Hepatocyte (in vitro differentiated cells): ENCODE results near the gene FZR1. TPM values are rescaled to one million over a fixed set of nuclear protein-coding genes. Genes with fewer than 3 reads are reported as not detected.

Experiments
- DNase-seq: peaks from one replicate; pipeline ENCODE4 v3.0.0-alpha.2; 2016; ENCODE audit warnings: low spot score
- H2AFZ ChIP-seq: fragments of 200-600 bp; sonication (generic); 2 replicates; pipeline ENCODE4 v1.6.0; 2016; ENCODE audit warnings: antibody characterized with exemption, mild to moderate bottlenecking
- H3K27ac ChIP-seq: fragments of 200-600 bp; sonication (generic); 2 replicates; pipeline ENCODE4 v1.5.1; 2016; ENCODE audit warnings: mild to moderate bottlenecking
- H3K27me3 ChIP-seq: fragments of 200-600 bp; sonication (generic); 2 replicates; pipeline ENCODE4 v1.6.1; 2016
- H3K36me3 ChIP-seq: fragments of 200-600 bp; sonication (generic); replicated peaks from 2 replicates; pipeline ENCODE4 v1.5.1; 2016; ENCODE audit warnings: low read depth; ENCODE audit not compliant: insufficient read depth
- H3K4me1 ChIP-seq: fragments of 200-600 bp; sonication (generic); 2 replicates; pipeline ENCODE4 v1.5.1; 2016; ENCODE audit warnings: mild to moderate bottlenecking, moderate library complexity; ENCODE audit not compliant: insufficient read depth
- H3K4me2 ChIP-seq: fragments of 200-600 bp; sonication (generic); 2 replicates; pipeline ENCODE4 v1.6.0; 2016
- H3K4me3 ChIP-seq: fragments of 200-600 bp; sonication (generic); 2 replicates; pipeline ENCODE4 v1.5.1; 2016; ENCODE audit warnings: mild to moderate bottlenecking
- H3K79me2 ChIP-seq: fragments of 200-600 bp; sonication (generic); 2 replicates; pipeline ENCODE4 v1.6.0; 2017; ENCODE audit warnings: mild to moderate bottlenecking
- H3K9me2 ChIP-seq: fragments of 200-600 bp; sonication (generic); replicated peaks from 2 replicates; pipeline ENCODE4 v1.6.0; 2017; ENCODE audit warnings: mild to moderate bottlenecking; ENCODE audit not compliant: insufficient read depth
- H3K9me3 ChIP-seq: fragments of 200-600 bp; sonication (generic); 2 replicates; pipeline ENCODE4 v1.5.1; 2016; ENCODE audit warnings: low read depth, mild to moderate bottlenecking
- H4K20me1 ChIP-seq: fragments of 200-600 bp; sonication (generic); 2 replicates; pipeline ENCODE4 v1.6.0; 2016; ENCODE audit warnings: mild to moderate bottlenecking; ENCODE audit not compliant: insufficient read depth, poor library complexity, severe bottlenecking
- CTCF ChIP-seq: fragments of 200-600 bp; sonication (generic); IDR thresholded peaks from 2 replicates; pipeline ENCODE4 v1.5.1; 2016; ENCODE audit warnings: antibody characterized with exemption, mild to moderate bottlenecking; ENCODE audit not compliant: poor library complexity
- EZH2 ChIP-seq: fragments of 200-600 bp; sonication (generic); IDR thresholded peaks from 2 replicates; pipeline ENCODE4 v1.6.1; 2016; ENCODE audit warnings: antibody characterized with exemption, mild to moderate bottlenecking, borderline replicate concordance
- EZH2phosphoT487 ChIP-seq: fragments of 200-600 bp; sonication (generic); IDR thresholded peaks from one replicate; pipeline ENCODE4 v1.6.1; 2018; ENCODE audit warnings: antibody characterized with exemption, mild to moderate bottlenecking, low read depth, moderate library complexity; ENCODE audit not compliant: unreplicated experiment, severe bottlenecking
- WGBS: methylation state at CpG from one replicate; pipeline ENCODE4 v1.1.6; 2016; ENCODE audit warnings: low lambda C conversion rate; ENCODE audit errors: missing lambda C conversion rate; 5-methylcytosine and 5-hydroxymethylcytosine counted together
- polyA plus RNA-seq: library from polyadenylated mRNA; unstranded; fragments of >200 nt; fragmentation: Nextera tagmentation; extraction: Ambion mirVana; gene quantifications from 2 replicates; pipeline ENCODE4 v1.2.1, GENCODE V29; 2016
- total RNA-seq: library from RNA; depleted of rRNA; stranded (reverse); fragments of >200 nt; gene quantifications from 2 replicates; pipeline ENCODE4 v1.2.3, GENCODE V29; 2014

The FZR1 gene
- total and polyA plus RNA-seq, 2 experiments from 2014 or later = 32.1 to 51.0 TPM

DNA sequence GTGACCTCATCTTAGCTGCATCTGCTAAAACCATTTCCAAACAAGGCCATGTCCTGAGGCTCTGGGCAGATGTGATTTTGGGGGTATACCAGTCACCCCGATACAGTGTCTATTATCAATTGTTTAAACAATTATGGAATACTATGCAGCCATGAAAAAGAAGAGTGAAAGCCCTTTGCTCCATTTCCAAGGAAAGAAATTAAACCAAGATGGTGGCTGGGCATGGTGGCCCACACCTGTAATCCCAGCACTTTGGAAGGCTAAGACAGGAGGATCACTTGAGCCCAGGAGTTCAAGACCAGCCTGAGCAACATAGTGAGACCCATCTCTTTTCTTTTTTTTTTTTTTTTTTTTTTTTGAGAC lies 33.6 kb downstream of the FZR1 start:
- TF ChIP-seq CTCF = no peak
- no peak for TF ChIP-seq EZH2phosphoT487
- TF ChIP-seq EZH2 = no peak

DNA sequence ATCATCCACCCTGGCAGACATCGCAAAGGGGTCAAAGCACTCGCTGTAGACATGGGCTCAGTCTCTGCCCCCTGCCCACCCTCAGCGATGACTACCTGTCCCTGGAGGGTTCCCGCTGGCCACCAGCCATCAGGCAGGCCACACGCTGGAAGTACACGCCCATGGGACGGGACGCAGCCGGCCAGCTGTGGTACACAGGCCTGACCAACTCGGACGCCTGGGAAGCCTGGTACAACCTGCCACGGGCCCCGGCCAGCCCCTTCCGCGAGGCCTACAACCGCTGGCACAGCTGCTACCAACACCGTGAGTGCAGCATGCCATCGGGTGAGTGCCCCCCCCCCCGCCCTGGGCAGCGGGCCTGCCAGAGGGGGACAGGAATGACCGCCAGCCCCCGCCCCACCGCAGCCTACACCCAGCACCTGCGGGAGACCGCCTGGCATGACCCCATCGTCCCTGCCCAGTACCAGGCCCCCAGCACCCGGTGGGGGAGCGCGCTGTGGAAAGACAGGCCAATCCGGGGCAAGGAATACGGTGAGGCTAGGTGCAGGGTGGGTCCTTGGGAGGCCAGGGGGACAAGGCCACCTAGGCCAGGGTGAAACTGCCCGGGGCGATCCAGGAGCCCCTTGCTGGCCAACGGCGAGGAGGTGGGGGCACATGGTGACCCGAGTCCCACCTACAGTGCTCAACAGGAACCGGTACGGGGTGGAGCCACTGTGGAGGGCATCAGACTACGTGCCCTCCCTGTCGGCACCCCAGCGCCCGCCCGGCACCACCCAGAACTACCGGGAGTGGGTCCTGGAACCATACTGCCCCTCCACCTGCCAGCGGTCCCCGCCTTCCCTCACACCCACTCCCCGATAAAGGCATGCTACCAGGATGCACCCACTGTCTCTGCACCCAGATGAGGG lies 37.3 kb downstream of the FZR1 start:
- 94% methylated on average over 33 of the region's 47 CpGs for WGBS

More for the DNA sequence above, 33.6 kb downstream of the FZR1 start:
- Histone ChIP-seq H3K79me2 (no peaks in the 10 kb centered on the region), H3K4me1 (no peaks in the 10 kb centered on the region), H3K9me3 (no peaks in the 10 kb centered on the region), H3K4me2 (no peak overlapping the region), H4K20me1 (peaks cover 3% of the 10 kb centered on the region), H3K27ac (no peak overlapping the region), H3K36me3 (no peaks in the 10 kb centered on the region), H3K27me3 (no peaks in the 10 kb centered on the region), H3K4me3 (no peak overlapping the region), H3K9me2 (no peaks in the 10 kb centered on the region), H2AFZ (no peak overlapping the region)
- no peak for DNase-seq
- WGBS = 100% methylated on average over 1 of the region's 1 CpG

DNA sequence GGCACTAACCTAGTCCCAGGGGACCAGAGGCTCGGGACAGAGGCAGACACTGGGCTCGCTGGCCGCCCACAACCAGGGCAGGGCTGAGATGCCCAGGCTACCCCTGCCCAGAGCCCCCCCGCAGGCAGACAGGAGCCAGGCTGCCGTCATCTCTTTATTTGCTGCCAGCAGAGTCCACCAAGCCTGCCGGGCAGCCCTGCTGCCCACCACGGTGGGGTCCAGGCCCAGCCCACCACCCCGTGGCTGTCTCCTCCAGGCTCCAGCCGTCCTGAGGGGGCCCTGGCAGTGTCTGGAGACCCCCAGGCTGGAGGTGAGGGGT lies 37.9 kb downstream of the FZR1 start:
- Histone ChIP-seq H4K20me1 (no peaks in the 10 kb centered on the region), H3K9me3 (no peaks in the 10 kb centered on the region), H3K27ac (no peak overlapping the region), H3K4me1 (no peaks in the 10 kb centered on the region), H3K27me3 (no peaks in the 10 kb centered on the region), H3K36me3 (no peaks in the 10 kb centered on the region), H3K9me2 (no peaks in the 10 kb centered on the region), H3K4me2 (no peak overlapping the region), H2AFZ (no peak overlapping the region), H3K4me3 (no peak overlapping the region), H3K79me2 (no peaks in the 10 kb centered on the region)
- no peak for DNase-seq
- no peak for TF ChIP-seq CTCF
- 87% methylated on average over 9 of the region's 9 CpGs for WGBS

More for the DNA sequence above, 37.3 kb downstream of the FZR1 start:
- Histone ChIP-seq H3K27ac (no peak overlapping the region), H3K9me3 (no peaks in the 10 kb centered on the region), H3K9me2 (no peaks in the 10 kb centered on the region), H3K27me3 (no peaks in the 10 kb centered on the region), H2AFZ (no peak overlapping the region), H3K4me1 (no peaks in the 10 kb centered on the region), H4K20me1 (peaks cover 3% of the 10 kb centered on the region), H3K36me3 (no peaks in the 10 kb centered on the region), H3K79me2 (no peaks in the 10 kb centered on the region), H3K4me2 (no peak overlapping the region), H3K4me3 (no peak overlapping the region)
- DNase-seq = no peak
- no peak for TF ChIP-seq EZH2phosphoT487
- no peak for TF ChIP-seq CTCF
- no peak for TF ChIP-seq EZH2
